Ramos (cell line): ENCODE measurements around the gene HAUS7.

ENCODE experiments used
- in situ Hi-C: fragments of 300-500 bp; cut with MboI; formaldehyde crosslinking; loops from one replicate; pipeline ENCODE4 v1.14.3; 2022; ENCODE audit warnings: low sequenced_read_pairs; ENCODE audit not compliant: unreplicated experiment

The HAUS7 gene

GRCh38 chrX:153444333-153445011 lies 25.9 kb downstream of the HAUS7 start:
- in situ Hi-C loops = no loop called here

GRCh38 chrX:153443476-153444332 lies 26.7 kb downstream of the HAUS7 start:
- in situ Hi-C loops = no loop called here

GRCh38 chrX:153442463-153442862 lies 27.9 kb downstream of the HAUS7 start:
- in situ Hi-C loops = no loop called here

GRCh38 chrX:153441981-153442380 lies 28.4 kb downstream of the HAUS7 start:
- in situ Hi-C loops = no loop called here

- in situ Hi-C loops = no loop called here
Observed at GRCh38 chrX:153441296-153441695, 29.1 kb downstream of the HAUS7 start.

- in situ Hi-C loops = no loop called here
Observed at GRCh38 chrX:153440556-153441135, 29.7 kb downstream of the HAUS7 start.

GRCh38 chrX:153439977-153440376 lies 30.4 kb downstream of the HAUS7 start:
- in situ Hi-C loops = no loop called here

GRCh38 chrX:153438532-153438931 lies 31.8 kb downstream of the HAUS7 start:
- in situ Hi-C loops = no loop called here

- in situ Hi-C loops = no loop called here
Observed at GRCh38 chrX:153435845-153436244, 34.5 kb downstream of the HAUS7 start.

- in situ Hi-C loops = no loop called here
Observed at GRCh38 chrX:153434801-153435200, 35.6 kb downstream of the HAUS7 start.

- in situ Hi-C loops = no loop called here
Observed at GRCh38 chrX:153433781-153434285, 36.5 kb downstream of the HAUS7 start.

GRCh38 chrX:153433161-153433680 lies 37.2 kb downstream of the HAUS7 start:
- in situ Hi-C loops = no loop called here

GRCh38 chrX:153430796-153431195 lies 39.6 kb downstream of the HAUS7 start:
- in situ Hi-C loops = no loop called here

- in situ Hi-C loops = no loop called here
Observed at GRCh38 chrX:153426204-153426603, 44.2 kb downstream of the HAUS7 start.

- in situ Hi-C loops = no loop called here
Observed at GRCh38 chrX:153423652-153424051, 46.7 kb downstream of the HAUS7 start.

- in situ Hi-C loops = no loop called here
Observed at GRCh38 chrX:153421856-153422255, 48.5 kb downstream of the HAUS7 start.

GRCh38 chrX:153420851-153421599 lies 49.4 kb downstream of the HAUS7 start:
- in situ Hi-C loops = no loop called here

- in situ Hi-C loops = no loop called here
Observed at GRCh38 chrX:153417637-153418036, 52.7 kb downstream of the HAUS7 start.

- in situ Hi-C loops = no loop called here
Observed at GRCh38 chrX:153416781-153417450, 53.5 kb downstream of the HAUS7 start.
